Activated CD4-positive, alpha-beta T cell treated with anti-CD3 and anti-CD28 coated beads for 48 hours (primary cell): ENCODE data around the gene SDF2L1.
"Not testable (repeated sequence)": the region's sequence is repeated elsewhere in the genome, so short reads cannot be mapped to it uniquely, and the experiment has no call there.

Experiments
- DNase-seq: peaks from one replicate; pipeline ENCODE4 v3.0.0-alpha.2; 2020

The SDF2L1 gene, protein sequence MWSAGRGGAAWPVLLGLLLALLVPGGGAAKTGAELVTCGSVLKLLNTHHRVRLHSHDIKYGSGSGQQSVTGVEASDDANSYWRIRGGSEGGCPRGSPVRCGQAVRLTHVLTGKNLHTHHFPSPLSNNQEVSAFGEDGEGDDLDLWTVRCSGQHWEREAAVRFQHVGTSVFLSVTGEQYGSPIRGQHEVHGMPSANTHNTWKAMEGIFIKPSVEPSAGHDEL

DNA sequence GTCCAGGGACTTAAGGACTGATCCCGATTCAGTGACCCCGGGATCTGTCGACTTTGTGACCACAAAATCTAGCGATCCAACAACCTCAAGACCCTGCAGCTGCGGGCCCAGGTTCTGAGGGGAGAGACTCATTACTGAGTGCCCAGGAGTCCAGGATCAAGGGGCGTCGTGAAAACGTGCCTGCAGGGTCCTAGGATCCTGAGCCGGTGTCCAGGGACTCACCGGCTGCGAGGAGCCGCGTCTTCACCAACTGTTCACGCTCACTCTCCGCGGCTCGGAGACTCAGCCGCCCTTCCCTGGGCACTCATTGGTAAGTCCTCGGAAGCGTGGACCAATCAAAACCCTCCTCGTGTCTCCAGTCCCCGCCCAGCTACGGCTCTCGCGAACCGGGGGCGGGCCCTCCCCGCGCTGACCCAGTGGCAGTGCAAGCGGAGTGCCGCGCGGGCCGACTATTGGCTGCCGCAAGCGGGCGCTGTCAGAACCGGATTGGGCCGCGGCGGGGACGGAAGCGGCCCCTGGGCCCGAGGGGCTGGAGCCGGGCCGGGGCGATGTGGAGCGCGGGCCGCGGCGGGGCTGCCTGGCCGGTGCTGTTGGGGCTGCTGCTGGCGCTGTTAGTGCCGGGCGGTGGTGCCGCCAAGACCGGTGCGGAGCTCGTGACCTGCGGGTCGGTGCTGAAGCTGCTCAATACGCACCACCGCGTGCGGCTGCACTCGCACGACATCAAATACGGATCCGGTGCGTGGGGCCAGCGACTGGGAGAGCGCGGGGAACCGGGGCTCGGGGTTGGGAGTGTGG is at the start of gene SDF2L1:
Gene SDF2L1, plus strand, starts transcription at position 514 of the 795 bp plus-strand sequence. Its CDS starts 35 bp downstream, at position 549.
- DNase-seq = peak; percentile 99

- no peak for DNase-seq
These were observed 49.7 kb upstream of the SDF2L1 start for GRCh38 chr22:21592422-21592821.

DNA sequence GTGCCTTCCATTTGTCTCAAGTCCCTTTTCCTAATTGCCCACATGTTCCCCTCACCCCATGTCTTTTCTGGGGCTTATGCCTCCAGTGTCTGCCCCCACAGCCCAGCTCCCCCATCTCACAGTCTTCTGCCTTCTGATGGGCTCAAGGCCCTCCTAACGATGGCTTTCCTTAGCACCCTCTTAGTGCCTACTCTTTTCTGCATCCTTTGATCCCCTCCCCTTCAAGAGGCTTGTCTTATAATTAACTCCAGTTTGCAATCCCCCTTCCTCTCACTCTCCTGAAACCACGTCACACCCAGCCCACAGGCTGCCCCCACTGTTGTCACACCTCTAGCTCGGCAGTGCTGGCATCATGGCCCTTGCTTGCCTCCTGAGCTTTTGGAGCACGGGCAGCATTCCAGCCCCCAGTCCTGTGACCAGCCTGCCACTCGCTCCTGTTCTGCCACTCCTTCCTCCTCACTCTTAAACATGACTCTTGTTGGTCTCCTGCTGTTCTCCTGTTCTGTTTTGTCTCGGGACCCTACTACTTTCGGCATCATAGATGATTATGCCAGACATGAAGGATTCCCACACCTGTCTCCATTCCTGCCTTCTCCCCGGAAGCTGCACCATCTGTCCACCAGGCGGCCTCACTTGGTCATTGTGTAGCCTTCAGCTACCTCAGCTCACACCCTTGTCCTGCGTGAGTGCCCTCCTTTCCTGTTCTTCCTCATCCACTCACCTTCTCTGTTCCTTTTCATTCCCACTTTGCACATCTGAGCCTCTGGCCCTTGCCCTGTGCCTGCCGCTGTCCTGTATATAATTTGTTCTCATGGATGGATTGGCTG is 48.5 kb upstream of the SDF2L1 start:
- no peak for DNase-seq

DNA sequence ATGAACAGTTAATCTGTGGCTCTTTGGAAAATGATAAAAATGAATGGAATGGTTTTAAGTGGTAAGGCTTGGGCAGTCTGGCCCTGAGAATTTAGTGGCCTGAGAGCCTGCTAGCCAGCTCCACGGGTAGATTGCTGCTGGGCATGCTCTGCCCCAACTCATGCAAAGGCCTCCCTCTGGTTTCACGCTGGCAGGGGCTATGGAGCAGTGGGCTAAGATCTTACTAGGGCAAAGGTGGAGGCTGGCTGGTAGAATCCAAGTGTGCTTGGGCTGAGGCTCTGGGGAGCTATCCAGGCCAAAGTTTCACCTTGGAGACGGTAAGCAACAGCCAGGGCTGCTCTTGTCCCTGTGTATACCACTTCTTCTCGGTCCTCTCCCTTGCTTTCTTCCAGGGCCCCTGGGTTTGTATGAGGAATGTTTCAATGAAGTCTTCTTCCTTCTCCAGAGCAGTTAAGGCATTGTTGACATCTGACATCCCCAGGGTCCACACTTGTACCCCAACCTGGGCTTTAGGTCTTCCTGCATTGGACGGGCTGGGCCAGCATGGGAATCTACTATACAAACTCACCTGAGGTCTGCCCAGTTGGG is 47.1 kb upstream of the SDF2L1 start:
- DNase-seq = no peak

DNA sequence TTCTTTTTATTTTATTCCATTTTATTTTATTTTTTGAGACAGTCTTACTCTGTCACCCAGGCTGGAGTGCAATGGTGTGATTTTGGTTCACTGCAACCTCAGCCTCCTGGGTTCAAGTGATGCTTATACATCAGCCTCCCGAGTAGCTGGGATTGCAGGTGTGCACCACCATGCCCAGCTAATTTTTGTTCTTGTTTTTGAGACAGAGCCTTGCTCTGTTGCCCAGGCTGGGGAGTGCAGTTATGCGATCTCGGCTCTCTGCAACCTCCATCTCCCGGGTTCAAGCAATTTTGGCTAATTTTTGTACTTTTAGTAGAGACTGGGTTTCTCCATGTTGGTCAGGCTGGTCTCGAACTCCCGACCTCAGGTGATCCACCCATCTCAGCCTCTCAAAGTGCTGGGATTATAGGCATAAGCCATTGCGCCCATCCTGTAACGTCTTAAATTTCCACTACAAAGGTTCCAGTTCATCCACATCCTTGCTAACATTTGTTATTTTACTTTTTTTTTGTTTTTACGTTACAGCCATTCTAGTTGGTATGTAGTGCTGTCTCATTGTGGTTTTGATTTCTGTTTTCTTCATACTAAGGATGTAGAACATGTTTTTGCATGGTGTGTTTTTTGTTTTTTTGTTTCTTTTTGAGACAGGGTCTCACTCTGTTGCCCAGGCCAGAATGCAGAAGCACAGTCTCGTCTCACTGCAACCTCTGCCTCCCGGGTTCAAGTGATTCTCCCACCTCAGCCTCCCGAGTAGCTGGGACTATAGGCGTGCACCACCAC is 45.6 kb upstream of the SDF2L1 start:
- DNase-seq = not testable (repeated sequence)

DNA sequence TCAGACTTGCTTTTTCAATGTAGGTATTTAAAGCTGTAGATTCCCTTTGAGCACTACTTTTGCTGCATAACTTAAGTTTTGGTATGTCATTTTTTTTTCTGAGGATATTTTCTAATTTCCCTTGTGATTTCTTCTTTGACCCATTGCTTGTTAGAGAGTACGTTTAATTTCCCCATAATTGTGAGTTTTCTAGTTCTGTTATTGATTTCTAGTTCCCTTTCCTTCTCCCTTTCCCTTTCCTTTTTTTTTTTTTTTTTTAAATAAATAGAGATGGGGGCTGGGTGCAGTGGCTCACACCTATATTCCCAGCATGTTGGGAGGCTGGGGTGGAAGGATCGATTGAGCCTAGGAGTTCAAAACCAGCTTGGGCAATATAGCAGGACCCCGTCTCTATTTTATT is 43.8 kb upstream of the SDF2L1 start:
- DNase-seq = no peak

DNA sequence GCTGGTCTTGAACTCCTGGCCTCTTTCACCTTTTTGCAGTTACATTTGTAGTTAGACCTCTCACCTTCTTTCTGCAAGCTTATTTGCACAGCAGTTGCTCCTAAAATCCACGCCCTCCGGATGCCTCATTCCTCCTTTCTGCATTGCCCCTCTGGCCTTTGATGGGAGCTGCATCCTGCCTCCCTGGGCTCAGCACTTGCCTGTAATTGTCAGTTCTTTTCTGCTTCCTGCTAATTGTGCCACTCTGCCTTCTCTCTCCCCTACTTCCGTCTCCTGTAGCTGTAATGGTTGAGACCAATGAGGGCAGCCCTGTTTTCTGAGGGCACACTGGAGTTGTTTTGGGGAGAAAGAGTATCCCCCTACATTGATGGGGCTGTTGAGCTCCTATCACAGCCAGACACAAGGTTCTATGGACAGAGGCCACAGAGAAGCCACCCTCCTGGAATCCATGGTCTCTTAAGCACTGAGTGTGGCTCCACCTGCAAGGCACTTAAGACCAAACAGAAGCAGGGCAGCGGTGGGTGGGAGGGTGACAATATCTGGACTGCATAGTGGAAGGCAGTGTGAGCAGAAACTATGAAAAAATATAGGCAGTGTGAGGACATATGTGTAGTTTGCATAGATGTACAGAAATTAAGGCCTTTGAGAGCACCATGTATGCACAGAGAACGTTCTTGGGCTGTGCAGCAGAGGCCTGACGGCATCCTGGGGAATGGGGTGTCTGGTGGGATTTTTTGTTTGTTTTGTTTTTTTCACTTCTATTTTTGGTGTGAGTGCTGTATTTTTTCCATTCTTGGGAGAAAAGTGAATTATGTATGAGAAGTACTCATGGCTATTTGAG is 42.8 kb upstream of the SDF2L1 start:
- DNase-seq = no peak

DNA sequence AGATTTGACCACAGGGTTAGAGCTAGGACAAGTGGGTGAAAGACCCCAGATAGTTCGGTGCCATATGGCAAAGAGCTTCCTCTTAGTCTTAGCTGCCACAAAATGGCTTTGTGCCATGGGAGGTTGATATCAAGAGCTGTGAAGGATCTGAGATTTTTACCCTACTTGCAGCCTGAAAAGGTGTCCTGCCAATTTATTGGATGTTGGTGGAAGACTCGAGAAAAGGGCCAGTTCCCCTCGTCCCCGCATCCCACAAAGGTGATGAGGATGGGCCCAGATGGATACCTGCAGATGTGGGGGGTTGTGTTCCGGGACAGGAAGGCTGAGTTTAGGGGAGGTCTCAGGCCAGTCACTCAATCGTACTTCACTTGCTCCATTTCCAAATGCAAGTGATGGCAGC is 39.5 kb upstream of the SDF2L1 start:
- no peak for DNase-seq

- no peak for DNase-seq
These were observed 38.1 kb upstream of the SDF2L1 start for GRCh38 chr22:21603973-21604372.

GRCh38 chr22:21605887-21606564 is 36.1 kb upstream of the SDF2L1 start:
- no peak for DNase-seq

- DNase-seq = no peak
These were observed 35.3 kb upstream of the SDF2L1 start for GRCh38 chr22:21606775-21607174.

DNA sequence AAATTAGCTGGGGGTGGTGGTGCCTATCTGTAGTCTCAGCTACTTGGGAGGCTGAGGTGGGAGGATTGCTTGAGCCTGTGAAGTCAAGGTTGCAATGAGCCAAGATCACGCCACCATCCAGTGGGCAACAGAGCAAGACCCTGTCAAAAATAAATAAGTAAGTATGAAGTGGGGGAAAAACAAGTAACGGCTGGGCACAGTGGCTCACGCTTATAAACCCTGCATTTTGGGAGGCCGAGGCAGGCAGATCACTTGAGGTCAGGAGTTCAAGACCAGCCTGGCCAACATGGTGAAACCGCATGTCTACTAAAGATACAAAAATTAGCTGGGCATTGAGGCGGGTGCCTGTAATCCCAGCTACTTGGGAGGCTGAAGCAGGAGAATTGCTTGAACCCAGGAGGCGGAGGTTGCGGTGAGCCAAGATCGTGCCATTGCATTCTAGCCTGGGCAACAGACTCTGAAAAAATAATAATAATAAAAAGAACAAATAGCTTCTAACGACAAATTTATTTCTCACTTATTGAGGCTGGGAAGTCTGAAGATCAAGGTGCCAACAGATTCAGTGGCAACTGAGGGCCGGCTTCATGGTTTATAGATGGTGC is 32.4 kb upstream of the SDF2L1 start:
- not testable (repeated sequence) for DNase-seq

- no peak for DNase-seq
These were observed 30.7 kb upstream of the SDF2L1 start for GRCh38 chr22:21611210-21611977.

- DNase-seq = no peak
These were observed 29.2 kb upstream of the SDF2L1 start for GRCh38 chr22:21612858-21613257.

- no peak for DNase-seq
These were observed 28.4 kb upstream of the SDF2L1 start for GRCh38 chr22:21613553-21614233.

- no peak for DNase-seq
These were observed 26.4 kb upstream of the SDF2L1 start for GRCh38 chr22:21615731-21616130.

DNA sequence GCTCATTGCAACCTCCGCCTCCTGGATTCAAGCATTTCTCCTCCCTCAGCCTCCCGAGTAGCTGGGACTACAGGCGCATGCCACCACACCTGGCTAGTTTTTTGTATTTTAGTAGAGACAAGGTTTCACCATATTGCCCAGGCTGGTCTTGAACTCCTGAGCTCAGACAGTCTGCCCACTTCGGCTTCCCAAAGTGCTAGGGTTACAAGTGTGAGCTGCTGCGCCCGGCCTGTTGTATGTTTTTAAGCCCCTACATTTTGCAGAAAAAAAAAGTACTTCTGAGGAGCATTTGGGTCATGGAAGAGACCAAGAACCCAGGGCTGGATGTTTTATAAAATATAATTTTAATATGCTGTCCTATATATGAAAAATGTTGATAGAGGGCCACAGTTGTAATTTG is 24.8 kb upstream of the SDF2L1 start:
- not testable (repeated sequence) for DNase-seq

- DNase-seq = no peak
These were observed 21.1 kb upstream of the SDF2L1 start for GRCh38 chr22:21621025-21621424.
